Measurements from ENCODE around the gene IL4I1. TPM values are rescaled to one million over a fixed set of nuclear protein-coding genes. Genes with fewer than 3 reads are reported as not detected.
A peak's percentile ranks its signal among the peaks of the same experiment; 100 is the strongest.

IL4I1 gene
- total and polyA plus RNA-seq, 2 donors (not counting 1 experiment from before 2014, with no cell fraction given): 0.48 to 3.1 TPM

DNA sequence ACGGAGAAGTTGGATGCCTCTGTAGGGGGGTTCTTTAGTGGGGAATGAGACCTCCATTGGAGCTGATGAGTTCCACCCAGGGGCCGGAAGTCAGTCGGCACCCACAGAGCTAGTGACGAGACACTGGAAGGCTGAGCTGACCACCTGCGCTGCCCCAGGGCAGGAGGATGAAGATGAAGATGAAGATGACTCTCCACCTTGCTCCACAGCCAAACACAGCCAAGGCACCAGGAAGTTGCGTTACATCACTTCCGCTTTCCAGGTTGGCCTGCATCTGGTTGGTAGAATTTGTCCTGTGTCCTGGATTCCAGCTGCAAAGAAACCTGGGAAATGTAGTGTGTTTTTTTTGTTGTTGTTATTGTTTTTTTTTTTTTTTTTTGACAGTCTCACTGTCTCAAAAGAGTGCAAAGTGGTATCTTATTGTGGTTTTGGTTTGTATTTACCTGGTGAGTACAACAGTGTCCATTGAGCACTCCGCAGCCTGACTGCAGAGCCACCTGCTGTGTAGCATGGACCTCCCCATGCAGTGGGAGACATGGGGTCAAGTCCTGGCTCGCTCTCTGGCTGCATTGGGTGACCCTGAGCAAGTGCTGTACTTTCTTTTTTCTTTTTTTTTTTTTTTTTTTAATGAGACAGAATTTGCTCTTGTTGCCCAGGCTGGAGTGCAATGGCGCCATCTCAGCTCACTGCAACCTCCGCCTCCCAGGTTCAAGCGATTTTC lies 17.3 kb downstream of the IL4I1 start:
- ATAC-seq (ENCODE audit: low read depth) (no peak), DNase-seq (no peak)
- no peaks in the 10 kb centered on the region for H3K9me3 ChIP-seq (ENCODE audit: control extremely low read depth in 1 of 3, control insufficient read depth in 2 of 3, insufficient read depth in 1 of 3, low read length in 2 of 3)
- no peaks in the 10 kb centered on the region for H3K27me3 Mint-ChIP-seq
- WGBS (ENCODE audit: insufficient coverage): 100% methylated on average over 6 of the region's 12 CpGs
- TF ChIP-seq, protein P1, sequence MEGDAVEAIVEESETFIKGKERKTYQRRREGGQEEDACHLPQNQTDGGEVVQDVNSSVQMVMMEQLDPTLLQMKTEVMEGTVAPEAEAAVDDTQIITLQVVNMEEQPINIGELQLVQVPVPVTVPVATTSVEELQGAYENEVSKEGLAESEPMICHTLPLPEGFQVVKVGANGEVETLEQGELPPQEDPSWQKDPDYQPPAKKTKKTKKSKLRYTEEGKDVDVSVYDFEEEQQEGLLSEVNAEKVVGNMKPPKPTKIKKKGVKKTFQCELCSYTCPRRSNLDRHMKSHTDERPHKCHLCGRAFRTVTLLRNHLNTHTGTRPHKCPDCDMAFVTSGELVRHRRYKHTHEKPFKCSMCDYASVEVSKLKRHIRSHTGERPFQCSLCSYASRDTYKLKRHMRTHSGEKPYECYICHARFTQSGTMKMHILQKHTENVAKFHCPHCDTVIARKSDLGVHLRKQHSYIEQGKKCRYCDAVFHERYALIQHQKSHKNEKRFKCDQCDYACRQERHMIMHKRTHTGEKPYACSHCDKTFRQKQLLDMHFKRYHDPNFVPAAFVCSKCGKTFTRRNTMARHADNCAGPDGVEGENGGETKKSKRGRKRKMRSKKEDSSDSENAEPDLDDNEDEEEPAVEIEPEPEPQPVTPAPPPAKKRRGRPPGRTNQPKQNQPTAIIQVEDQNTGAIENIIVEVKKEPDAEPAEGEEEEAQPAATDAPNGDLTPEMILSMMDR (IDR thresholded peaks at IDR 0.05): no peak
- TF ChIP-seq EZH2 (IDR thresholded peaks at IDR 0.05; ENCODE audit: borderline replicate concordance, insufficient read depth, low read depth, low read length, poor library complexity, severe bottlenecking): no peak
- peaks cover 12 to 20% of the 10 kb centered on the region in 2 donors for H3K4me1 ChIP-seq (ENCODE audit: control insufficient read depth in 2 of 2, insufficient read depth in 2 of 2, low read length in 2 of 2)
- intact Hi-C loops (cut with micrococcal nuclease): no loop called here
- H3K27ac Mint-ChIP-seq: no peak overlapping the region
- no peak overlapping the region for H3K9ac ChIP-seq (ENCODE audit: low read length)
- POLR2A ChIA-PET: interaction anchor here (0.7 kb wide), 1 partner anchor 752 kb away, joined by 4 read pairs; no protein-coding TSS in a partner anchor
- peaks cover 21% of the 10 kb centered on the region for H3K4me1 Mint-ChIP-seq
- no peak overlapping the region for H2AFZ ChIP-seq (ENCODE audit: insufficient read depth, low read depth, low read length, poor library complexity, severe bottlenecking)
- peaks cover 28% of the 10 kb centered on the region for H3K79me2 ChIP-seq (ENCODE audit: control insufficient read depth, insufficient read depth, low read length)
- H3K4me3 Mint-ChIP-seq: no peak overlapping the region
- peaks cover 47% of the 10 kb centered on the region for H4K20me1 ChIP-seq (ENCODE audit: control insufficient read depth, insufficient read depth, low read length, poor library complexity, severe bottlenecking)
- no peak overlapping the region for H3K27ac ChIP-seq (ENCODE audit: low read length in 2 of 2)
- H3K27me3 ChIP-seq (replicated peaks in 1 of 4; ENCODE audit: control extremely low read depth in 1 of 4, control insufficient read depth in 3 of 4, insufficient read depth in 4 of 4, low read length in 3 of 4): no peaks in the 10 kb centered on the region
- H3K9me3 Mint-ChIP-seq (ENCODE audit: insufficient read depth): no peaks in the 10 kb centered on the region
- no peak overlapping the region for H3K4me2 ChIP-seq (replicated peaks; ENCODE audit: low read depth, low read length, poor library complexity, severe bottlenecking)
- H3K4me3 ChIP-seq (ENCODE audit: control extremely low read depth in 1 of 5, extremely low read depth in 1 of 5, insufficient read depth in 1 of 5, low read depth in 2 of 5, low read length in 4 of 5): no peak overlapping the region
- CTCF ChIA-PET: interaction anchor here (0.6 to 1.2 kb wide), 2 partner anchors 10 to 486 kb away, joined by 3 to 4 read pairs; no protein-coding TSS in a partner anchor
- H3K36me3 ChIP-seq (replicated peaks in 1 of 2; ENCODE audit: control extremely low read depth in 1 of 2, control insufficient read depth in 1 of 2, extremely low read depth in 1 of 2, insufficient read depth in 2 of 2, low read length in 1 of 2): peaks cover 0 to 58% of the 10 kb centered on the region in 2 experiments

DNA sequence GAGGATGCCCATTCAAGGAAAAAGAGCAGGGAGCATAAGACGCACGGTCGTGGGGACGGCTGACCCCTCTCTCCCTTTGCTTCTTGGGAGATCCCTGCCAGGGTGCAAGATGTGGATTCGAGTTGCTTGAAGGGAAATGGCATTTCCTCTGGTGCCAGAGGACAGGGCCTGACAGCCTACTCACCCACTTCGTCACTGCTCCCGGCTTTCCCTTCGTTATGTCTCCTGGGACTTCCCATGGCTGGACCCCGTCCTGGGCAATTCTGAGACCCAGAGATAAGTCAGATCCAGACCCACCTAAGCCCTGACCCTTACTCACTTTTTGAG lies 18.0 kb downstream of the IL4I1 start:
- ChIA-PET CTCF (interaction anchor here (0.6 to 1.2 kb wide), 2 partner anchors 10 to 485 kb away, joined by 3 to 4 read pairs; no protein-coding TSS in a partner anchor), POLR2A (interaction anchor here (0.7 kb wide), 1 partner anchor 752 kb away, joined by 4 read pairs; no protein-coding TSS in a partner anchor)
- peaks cover 21% of the 10 kb centered on the region for H3K4me1 Mint-ChIP-seq
- ATAC-seq (ENCODE audit: low read depth) (no peak), DNase-seq (no peak)
- peaks cover 12 to 20% of the 10 kb centered on the region in 2 donors for H3K4me1 ChIP-seq (ENCODE audit: control insufficient read depth in 2 of 2, insufficient read depth in 2 of 2, low read length in 2 of 2)
- no peak overlapping the region for H3K4me3 ChIP-seq (ENCODE audit: control extremely low read depth in 1 of 5, extremely low read depth in 1 of 5, insufficient read depth in 1 of 5, low read depth in 2 of 5, low read length in 4 of 5)
- H3K9ac ChIP-seq (ENCODE audit: low read length): no peak overlapping the region
- peak overlapping the region in 1 of 2 donors; percentile 98 for H3K27ac ChIP-seq (ENCODE audit: low read length in 2 of 2)
- H3K4me3 Mint-ChIP-seq: no peak overlapping the region
- H3K36me3 ChIP-seq (replicated peaks in 1 of 2; ENCODE audit: control extremely low read depth in 1 of 2, control insufficient read depth in 1 of 2, extremely low read depth in 1 of 2, insufficient read depth in 2 of 2, low read length in 1 of 2): peaks cover 0 to 51% of the 10 kb centered on the region in 2 experiments
- peak overlapping the region; percentile 53 for H3K27ac Mint-ChIP-seq
- H3K27me3 ChIP-seq (replicated peaks in 1 of 4; ENCODE audit: control extremely low read depth in 1 of 4, control insufficient read depth in 3 of 4, insufficient read depth in 4 of 4, low read length in 3 of 4): no peaks in the 10 kb centered on the region
- H3K4me2 ChIP-seq (replicated peaks; ENCODE audit: low read depth, low read length, poor library complexity, severe bottlenecking): peak overlapping the region; percentile 93
- H4K20me1 ChIP-seq (ENCODE audit: control insufficient read depth, insufficient read depth, low read length, poor library complexity, severe bottlenecking): peaks cover 47% of the 10 kb centered on the region
- WGBS (ENCODE audit: insufficient coverage): 92% methylated on average over 8 of the region's 9 CpGs
- no peaks in the 10 kb centered on the region for H3K27me3 Mint-ChIP-seq
- H3K9me3 ChIP-seq (ENCODE audit: control extremely low read depth in 1 of 3, control insufficient read depth in 2 of 3, insufficient read depth in 1 of 3, low read length in 2 of 3): no peaks in the 10 kb centered on the region
- H2AFZ ChIP-seq (ENCODE audit: insufficient read depth, low read depth, low read length, poor library complexity, severe bottlenecking): no peak overlapping the region
- intact Hi-C loops (cut with micrococcal nuclease): loop anchor here (1.0 kb wide), 1 partner anchor 12 kb away; no protein-coding TSS in a partner anchor
- TF ChIP-seq, protein P1 (IDR thresholded peaks at IDR 0.05): no peak
- TF ChIP-seq EZH2 (IDR thresholded peaks at IDR 0.05; ENCODE audit: borderline replicate concordance, insufficient read depth, low read depth, low read length, poor library complexity, severe bottlenecking): no peak
- H3K9me3 Mint-ChIP-seq (ENCODE audit: insufficient read depth): no peaks in the 10 kb centered on the region
- peaks cover 35% of the 10 kb centered on the region for H3K79me2 ChIP-seq (ENCODE audit: control insufficient read depth, insufficient read depth, low read length)

Data from B cell (primary cell).